Liver (tissue), 9 donors: Measurements from ENCODE around the gene LCP1. TPM values are rescaled to one million over a fixed set of nuclear protein-coding genes. Genes with fewer than 3 reads are reported as not detected.

Experiments
- DNase-seq: peaks from one replicate; pipeline ENCODE4 v3.0.0-alpha.2; 2017; ENCODE audit warnings: low spot score
- H3K27ac ChIP-seq, 2 donors: one replicate each; pipeline ENCODE4 v1.7.0; 2013; ENCODE audit warnings: inconsistent platforms in 2 of 2, low read length in 2 of 2, control low read depth in 1 of 2, low read depth in 1 of 2, mild to moderate bottlenecking in 1 of 2
- H3K27me3 ChIP-seq, 4 donors: one replicate each; pipeline versions ENCODE4 v1.6.1 to v1.7.0; 2013; ENCODE audit warnings: low read length in 3 of 4, inconsistent platforms in 1 of 4, mild to moderate bottlenecking in 1 of 4, moderate library complexity in 1 of 4; ENCODE audit not compliant: control insufficient read depth in 4 of 4, insufficient read depth in 4 of 4
- H3K36me3 ChIP-seq, 4 donors: one replicate each; pipeline versions ENCODE4 v1.6.1 to v1.7.0; 2013; ENCODE audit warnings: low read length in 3 of 4, mild to moderate bottlenecking in 3 of 4, low read depth in 1 of 4, moderate library complexity in 1 of 4; ENCODE audit not compliant: control insufficient read depth in 4 of 4, insufficient read depth in 3 of 4
- H3K4me1 ChIP-seq, 4 donors: one replicate each; pipeline versions ENCODE4 v1.6.1 to v1.7.0; 2013; ENCODE audit warnings: low read length in 3 of 4, mild to moderate bottlenecking in 3 of 4, moderate library complexity in 1 of 4; ENCODE audit not compliant: control insufficient read depth in 4 of 4, insufficient read depth in 4 of 4
- H3K4me3 ChIP-seq, 3 donors: one replicate each; pipeline versions ENCODE4 v1.6.1 to v1.7.0; 2013; ENCODE audit warnings: low read length in 3 of 3, control low read depth in 1 of 3, low read depth in 1 of 3, mild to moderate bottlenecking in 1 of 3
- H3K9ac ChIP-seq, 2 donors: one replicate each; pipeline ENCODE4 v1.7.0; 2013; ENCODE audit warnings: low read length in 2 of 2, mild to moderate bottlenecking in 2 of 2, moderate library complexity in 2 of 2, control low read depth in 1 of 2, low read depth in 1 of 2
- H3K9me3 ChIP-seq, 4 donors: one replicate each; pipeline versions ENCODE4 v1.6.1 to v1.7.0; 2013; ENCODE audit warnings: low read length in 3 of 4; ENCODE audit not compliant: control insufficient read depth in 4 of 4
- ATF3 ChIP-seq: IDR thresholded peaks from 2 replicates; pipeline ENCODE4 v1.6.1; 2016; ENCODE audit warnings: antibody characterized with exemption
- EGR1 ChIP-seq, 2 donors: IDR thresholded peaks; 2 replicates each; pipeline ENCODE4 v1.6.1; 2016 to 2018; ENCODE audit warnings: antibody characterized with exemption in 2 of 2, low read depth in 2 of 2
- FOXA1 ChIP-seq: IDR thresholded peaks from 2 replicates; pipeline ENCODE4 v1.6.1; 2016; ENCODE audit warnings: antibody characterized with exemption
- FOXA2 ChIP-seq: IDR thresholded peaks from 2 replicates; pipeline ENCODE4 v1.6.1; 2016; ENCODE audit warnings: antibody characterized with exemption
- GABPA ChIP-seq, 2 donors: IDR thresholded peaks in 1 of 2; conservative IDR thresholded peaks in 1 of 2; 2 replicates each; pipeline ENCODE4 v1.6.1; 2016; ENCODE audit warnings: antibody characterized with exemption in 2 of 2, mild to moderate bottlenecking in 1 of 2, moderate library complexity in 1 of 2
- HNF4A ChIP-seq, 2 donors: conservative IDR thresholded peaks; 2 replicates each; pipeline ENCODE4 v1.6.1; 2016; ENCODE audit warnings: antibody characterized with exemption in 2 of 2, mild to moderate bottlenecking in 2 of 2
- HNF4G ChIP-seq: IDR thresholded peaks from 2 replicates; pipeline ENCODE4 v1.6.1; 2016; ENCODE audit warnings: antibody characterized with exemption
- JUND ChIP-seq, 2 donors: IDR thresholded peaks; 2 replicates each; pipeline ENCODE4 v1.6.1; 2016; ENCODE audit warnings: antibody characterized with exemption in 2 of 2
- MAX ChIP-seq: IDR thresholded peaks from 2 replicates; pipeline ENCODE4 v1.6.1; 2016; ENCODE audit warnings: antibody characterized with exemption
- RAD21 ChIP-seq, 2 donors: IDR thresholded peaks; 2 replicates each; pipeline ENCODE4 v1.6.1; 2016; ENCODE audit warnings: antibody characterized with exemption in 2 of 2, mild to moderate bottlenecking in 2 of 2
- RXRA ChIP-seq, 2 donors: IDR thresholded peaks; 2 replicates each; pipeline ENCODE4 v1.6.1; 2017 to 2018; ENCODE audit warnings: antibody characterized with exemption in 2 of 2, mild to moderate bottlenecking in 1 of 2
- SP1 ChIP-seq: IDR thresholded peaks from 2 replicates; pipeline ENCODE4 v1.6.1; 2018; ENCODE audit warnings: antibody characterized with exemption, mild to moderate bottlenecking
- TAF1 ChIP-seq: conservative IDR thresholded peaks from 2 replicates; pipeline ENCODE4 v1.6.1; 2016; ENCODE audit warnings: antibody characterized with exemption, mild to moderate bottlenecking
- YY1 ChIP-seq: IDR thresholded peaks from 2 replicates; pipeline ENCODE4 v1.6.1; 2016; ENCODE audit warnings: antibody characterized with exemption, mild to moderate bottlenecking
- WGBS: extraction: QIAGEN DNeasy Blood & Tissue Kit; methylation state at CpG from one replicate; pipeline ENCODE4 v1.1.7; 2013; 5-methylcytosine and 5-hydroxymethylcytosine counted together
- polyA plus RNA-seq, 2 donors: library from polyadenylated mRNA; stranded (reverse) in 1 of 2; unstranded in 1 of 2; fragments of 200-250 nt in 1 of 2; fragments of >200 nt in 1 of 2; fragmentation: Nextera tagmentation in 1 of 2; extraction: Ambion mirVana in 1 of 2; gene quantifications; one replicate each; pipeline versions ENCODE4 v1.2.1 to v1.2.3, GENCODE V29; 2013 to 2015
- total RNA-seq, 2 donors: library from RNA; depleted of rRNA; stranded (reverse); fragments of >200 nt; gene quantifications; one replicate each; pipeline ENCODE4 v1.2.3, GENCODE V29; 2014
- TF ChIP-seq, protein P1 (sequence below): IDR thresholded peaks from 2 replicates; pipeline ENCODE4 v1.6.1; 2016; ENCODE audit warnings: antibody characterized with exemption, mild to moderate bottlenecking
- TF ChIP-seq, protein P2 (sequence below): IDR thresholded peaks from 2 replicates; pipeline ENCODE4 v1.6.1; 2016; ENCODE audit warnings: antibody characterized with exemption
- donor health status: healthy.
- donor health status: healthy.
- donor health status: healthy.
- donor health status: healthy.
- donor health status: healthy.

LCP1 gene
- total and polyA plus RNA-seq, 4 donors, result 12.6 to 90.6 (median 36.0) TPM

DNA sequence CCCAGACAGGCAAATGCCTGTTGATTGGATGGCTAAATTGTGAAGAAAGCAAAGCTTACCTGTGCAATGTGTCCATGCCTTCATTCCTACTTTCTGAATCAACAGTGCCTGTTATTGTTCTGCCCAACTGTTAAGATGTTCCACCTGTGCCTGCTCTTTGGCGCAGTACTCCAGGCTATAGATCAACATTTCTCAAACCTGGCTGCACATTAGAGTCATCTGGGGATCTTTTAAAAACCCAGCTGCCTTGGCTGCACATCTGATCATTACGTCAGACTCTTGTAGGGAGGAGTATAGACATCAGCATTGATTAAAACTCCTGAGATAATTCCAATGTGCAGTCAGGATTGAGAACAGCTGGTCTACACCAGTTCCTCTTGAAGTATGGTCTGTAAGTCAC is 60.9 kb downstream of the LCP1 start:
- TF ChIP-seq FOXA1, result no peak
- no peak for TF ChIP-seq EGR1 (IDR thresholded peaks at IDR 0.05; ENCODE audit: low read depth in 2 of 2)
- no peak for TF ChIP-seq MAX
- TF ChIP-seq, protein P1, sequence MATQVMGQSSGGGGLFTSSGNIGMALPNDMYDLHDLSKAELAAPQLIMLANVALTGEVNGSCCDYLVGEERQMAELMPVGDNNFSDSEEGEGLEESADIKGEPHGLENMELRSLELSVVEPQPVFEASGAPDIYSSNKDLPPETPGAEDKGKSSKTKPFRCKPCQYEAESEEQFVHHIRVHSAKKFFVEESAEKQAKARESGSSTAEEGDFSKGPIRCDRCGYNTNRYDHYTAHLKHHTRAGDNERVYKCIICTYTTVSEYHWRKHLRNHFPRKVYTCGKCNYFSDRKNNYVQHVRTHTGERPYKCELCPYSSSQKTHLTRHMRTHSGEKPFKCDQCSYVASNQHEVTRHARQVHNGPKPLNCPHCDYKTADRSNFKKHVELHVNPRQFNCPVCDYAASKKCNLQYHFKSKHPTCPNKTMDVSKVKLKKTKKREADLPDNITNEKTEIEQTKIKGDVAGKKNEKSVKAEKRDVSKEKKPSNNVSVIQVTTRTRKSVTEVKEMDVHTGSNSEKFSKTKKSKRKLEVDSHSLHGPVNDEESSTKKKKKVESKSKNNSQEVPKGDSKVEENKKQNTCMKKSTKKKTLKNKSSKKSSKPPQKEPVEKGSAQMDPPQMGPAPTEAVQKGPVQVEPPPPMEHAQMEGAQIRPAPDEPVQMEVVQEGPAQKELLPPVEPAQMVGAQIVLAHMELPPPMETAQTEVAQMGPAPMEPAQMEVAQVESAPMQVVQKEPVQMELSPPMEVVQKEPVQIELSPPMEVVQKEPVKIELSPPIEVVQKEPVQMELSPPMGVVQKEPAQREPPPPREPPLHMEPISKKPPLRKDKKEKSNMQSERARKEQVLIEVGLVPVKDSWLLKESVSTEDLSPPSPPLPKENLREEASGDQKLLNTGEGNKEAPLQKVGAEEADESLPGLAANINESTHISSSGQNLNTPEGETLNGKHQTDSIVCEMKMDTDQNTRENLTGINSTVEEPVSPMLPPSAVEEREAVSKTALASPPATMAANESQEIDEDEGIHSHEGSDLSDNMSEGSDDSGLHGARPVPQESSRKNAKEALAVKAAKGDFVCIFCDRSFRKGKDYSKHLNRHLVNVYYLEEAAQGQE, result peak; percentile 14
- peak in 1 of 2 donors; percentile 49 for TF ChIP-seq RXRA (IDR thresholded peaks at IDR 0.05)
- no peak for TF ChIP-seq GABPA (IDR thresholded peaks at IDR 0.05 in 1 of 2, conservative IDR thresholded peaks at IDR 0.05 in 1 of 2)
- TF ChIP-seq HNF4A (conservative IDR thresholded peaks at IDR 0.05), result peak in 1 of 2 donors; percentile 32
- peak in 1 of 2 donors; percentile 27 for TF ChIP-seq JUND (IDR thresholded peaks at IDR 0.05)
- TF ChIP-seq YY1, result peak; percentile 14
- no peaks in the 10 kb centered on the region for H3K36me3 ChIP-seq
- H3K4me3 ChIP-seq, result peak overlapping the region in 1 of 3 donors; percentile 59
- H3K9me3 ChIP-seq, result no peaks in the 10 kb centered on the region
- peaks cover 6 to 50% (median 31%) of the 10 kb centered on the region in 4 donors for H3K4me1 ChIP-seq
- no peak overlapping the region for H3K9ac ChIP-seq
- peak overlapping the region; percentile 9 to 94 for H3K27ac ChIP-seq
- H3K27me3 ChIP-seq, result no peaks in the 10 kb centered on the region
- DNase-seq, result no peak
- 45% methylated on average over 2 of the region's 2 CpGs for whole genome bisulfite sequencing

DNA sequence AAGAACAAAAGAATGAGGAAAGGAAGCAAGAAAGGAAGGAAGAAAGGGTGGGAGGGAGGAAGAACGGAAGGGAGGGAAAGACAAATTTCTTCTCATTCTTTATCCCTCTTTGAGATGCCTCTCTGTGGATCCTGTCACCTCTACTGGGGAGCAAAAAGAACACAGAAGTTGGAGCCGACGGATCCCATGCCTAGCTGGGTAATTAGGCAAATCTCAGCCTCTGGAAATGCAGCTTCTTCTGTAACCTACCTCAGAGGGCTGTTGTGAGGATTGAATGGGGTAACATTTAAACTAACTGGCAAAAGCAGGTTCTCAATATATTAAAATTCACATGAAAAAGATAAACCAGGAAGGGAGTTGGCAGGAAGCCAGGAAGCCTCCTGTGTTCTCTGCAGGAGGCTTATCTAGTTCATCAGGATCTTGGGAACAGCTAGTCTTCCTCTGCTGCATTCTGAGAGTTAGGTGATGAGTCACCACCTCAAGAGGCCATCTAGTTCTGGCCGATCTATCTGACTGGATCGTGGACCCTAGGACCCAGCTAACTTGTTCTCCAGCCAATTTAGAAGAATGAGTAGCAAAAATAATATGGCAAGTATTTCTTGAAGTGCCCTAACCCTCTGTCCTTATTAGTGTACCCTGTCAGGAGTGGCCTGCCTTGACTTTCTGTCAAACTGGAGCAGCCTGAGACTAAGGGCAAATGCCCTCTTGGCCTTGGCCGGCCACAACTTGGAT is 61.9 kb downstream of the LCP1 start:
- Histone ChIP-seq H3K36me3 (no peaks in the 10 kb centered on the region), H3K27ac (no peak overlapping the region), H3K4me3 (no peak overlapping the region), H3K4me1 (peaks cover 6 to 43% (median 26%) of the 10 kb centered on the region in 4 donors), H3K9me3 (no peaks in the 10 kb centered on the region), H3K27me3 (no peaks in the 10 kb centered on the region), H3K9ac (no peak overlapping the region)
- peak; percentile 44 for DNase-seq
- no peak for TF ChIP-seq TAF1
- TF ChIP-seq EGR1 (IDR thresholded peaks at IDR 0.05; ENCODE audit: low read depth in 2 of 2), result no peak
- TF ChIP-seq, protein P1, result no peak
- TF ChIP-seq JUND (IDR thresholded peaks at IDR 0.05), result no peak
- TF ChIP-seq HNF4G, result no peak
- TF ChIP-seq FOXA2, result no peak
- TF ChIP-seq RXRA (IDR thresholded peaks at IDR 0.05), result no peak
- no peak for TF ChIP-seq HNF4A (conservative IDR thresholded peaks at IDR 0.05)
- no peak for TF ChIP-seq FOXA1
- no peak for TF ChIP-seq YY1
- no peak for TF ChIP-seq ATF3
- TF ChIP-seq GABPA (IDR thresholded peaks at IDR 0.05 in 1 of 2, conservative IDR thresholded peaks at IDR 0.05 in 1 of 2), result no peak
- no peak for TF ChIP-seq SP1
- no peak for TF ChIP-seq RAD21 (IDR thresholded peaks at IDR 0.05)
- TF ChIP-seq, protein P2, sequence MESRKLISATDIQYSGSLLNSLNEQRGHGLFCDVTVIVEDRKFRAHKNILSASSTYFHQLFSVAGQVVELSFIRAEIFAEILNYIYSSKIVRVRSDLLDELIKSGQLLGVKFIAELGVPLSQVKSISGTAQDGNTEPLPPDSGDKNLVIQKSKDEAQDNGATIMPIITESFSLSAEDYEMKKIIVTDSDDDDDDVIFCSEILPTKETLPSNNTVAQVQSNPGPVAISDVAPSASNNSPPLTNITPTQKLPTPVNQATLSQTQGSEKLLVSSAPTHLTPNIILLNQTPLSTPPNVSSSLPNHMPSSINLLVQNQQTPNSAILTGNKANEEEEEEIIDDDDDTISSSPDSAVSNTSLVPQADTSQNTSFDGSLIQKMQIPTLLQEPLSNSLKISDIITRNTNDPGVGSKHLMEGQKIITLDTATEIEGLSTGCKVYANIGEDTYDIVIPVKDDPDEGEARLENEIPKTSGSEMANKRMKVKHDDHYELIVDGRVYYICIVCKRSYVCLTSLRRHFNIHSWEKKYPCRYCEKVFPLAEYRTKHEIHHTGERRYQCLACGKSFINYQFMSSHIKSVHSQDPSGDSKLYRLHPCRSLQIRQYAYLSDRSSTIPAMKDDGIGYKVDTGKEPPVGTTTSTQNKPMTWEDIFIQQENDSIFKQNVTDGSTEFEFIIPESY, result no peak
- WGBS, result 73% methylated on average over 6 of the region's 6 CpGs
